Caki2 (cell line): ENCODE data around the gene SLC5A3. TPM values are rescaled to one million over a fixed set of nuclear protein-coding genes. Genes with fewer than 3 reads are reported as not detected.

ENCODE experiments used
- total RNA-seq: library from RNA; depleted of rRNA; stranded (reverse); fragments of >200 nt; shearing (Covaris generic); gene quantifications from 2 replicates; pipeline ENCODE4 v1.2.3, GENCODE V29; 2014; ENCODE audit warnings: low replicate concordance; rRNA removed

The SLC5A3 gene
- total RNA-seq, 1 experiment from 2014 or later, result 18.4 TPM

Other genes starting within 250 kb of the SLC5A3 start
- gene ATP5PO, start 157.8 kb upstream of the SLC5A3 start, total RNA-seq, result 355 and 415 TPM in 2 replicates
- gene MRPS6, start within 50 bp of the SLC5A3 start, total RNA-seq, result 94.2 and 113 TPM in 2 replicates